Stimulated activated CD8-positive, alpha-beta memory T cell treated with anti-CD3 and anti-CD28 coated beads, Interleukin-4, amount 100 ng/mL, for 4 hours (primary cell): ENCODE results near the gene DSCAML1.

ENCODE experiments used
- DNase-seq, 2 donors: peaks; one replicate each; pipeline ENCODE4 v3.0.0-alpha.2; 2020; ENCODE audit warnings: low read depth in 2 of 2, low spot score in 1 of 2

DSCAML1 gene

GRCh38 chr11:117619661-117620060 lies 177.4 kb downstream of the DSCAML1 start:
- DNase-seq = no peak

- DNase-seq = no peak
These were observed 178.0 kb downstream of the DSCAML1 start for GRCh38 chr11:117618982-117619355.

- no peak for DNase-seq
These were observed 178.6 kb downstream of the DSCAML1 start for GRCh38 chr11:117618302-117618981.

- DNase-seq = no peak
These were observed 180.0 kb downstream of the DSCAML1 start for GRCh38 chr11:117616979-117617378.

- DNase-seq = no peak
These were observed 182.3 kb downstream of the DSCAML1 start for GRCh38 chr11:117614728-117615127.

DNA sequence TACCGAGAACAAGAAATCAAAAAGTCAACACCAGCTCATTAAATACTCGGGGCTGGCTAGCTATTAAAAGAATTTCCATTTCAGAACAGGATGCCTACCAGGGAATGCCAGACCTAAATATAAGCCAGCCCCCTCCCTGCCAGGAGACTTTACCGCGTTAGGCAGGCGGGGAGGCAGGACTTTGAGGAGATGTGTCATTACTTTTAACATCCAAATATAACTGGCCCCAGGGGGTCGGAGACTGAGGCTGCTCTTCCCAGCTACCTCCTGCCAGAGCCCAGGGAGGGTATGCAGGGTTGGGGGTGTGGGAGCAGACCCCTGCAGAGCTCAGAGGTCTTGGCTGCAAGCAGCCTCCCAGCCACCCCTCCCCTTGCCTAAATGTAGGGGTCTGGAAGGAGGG lies 183.5 kb downstream of the DSCAML1 start:
- DNase-seq = no peak

DNA sequence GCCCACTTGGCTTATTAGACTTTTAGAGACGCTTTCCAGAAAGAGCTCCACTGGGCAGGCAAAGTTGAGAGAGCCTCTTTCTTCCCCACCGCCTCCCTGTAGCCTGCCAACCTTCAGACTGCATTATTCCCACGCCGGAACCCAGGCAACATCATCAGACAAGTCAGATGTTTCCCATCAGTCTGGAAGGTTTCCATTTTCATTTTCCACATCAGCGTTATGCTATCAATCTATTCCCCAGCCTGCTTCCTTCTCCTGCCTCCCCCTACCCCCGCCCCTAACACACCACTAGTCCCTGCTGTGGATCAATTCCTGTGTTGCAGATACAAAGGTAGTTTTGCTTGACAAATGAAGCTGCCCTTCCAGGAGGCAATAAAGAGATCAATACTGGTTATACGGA lies 184.8 kb downstream of the DSCAML1 start:
- DNase-seq = no peak

DNA sequence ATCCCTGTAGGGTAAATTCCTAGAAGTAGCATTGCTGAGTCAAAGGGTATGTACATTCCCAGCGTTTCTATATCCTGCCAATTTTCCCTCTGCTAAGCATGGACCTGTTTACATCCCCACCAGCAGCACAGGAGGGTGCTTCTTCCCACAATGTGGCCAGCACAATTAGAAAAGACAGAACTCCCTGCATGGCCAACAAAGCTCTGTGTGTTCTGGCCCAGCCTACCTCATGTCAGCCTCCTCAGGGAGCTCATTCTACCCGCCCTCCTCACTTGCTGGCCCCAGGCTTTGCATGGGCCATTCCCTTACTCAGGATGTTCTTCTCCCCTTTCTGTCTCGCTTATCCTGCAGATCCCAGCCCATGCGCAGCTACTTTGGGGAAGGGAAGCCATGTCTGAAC lies 186.1 kb downstream of the DSCAML1 start:
- DNase-seq = no peak

DNA sequence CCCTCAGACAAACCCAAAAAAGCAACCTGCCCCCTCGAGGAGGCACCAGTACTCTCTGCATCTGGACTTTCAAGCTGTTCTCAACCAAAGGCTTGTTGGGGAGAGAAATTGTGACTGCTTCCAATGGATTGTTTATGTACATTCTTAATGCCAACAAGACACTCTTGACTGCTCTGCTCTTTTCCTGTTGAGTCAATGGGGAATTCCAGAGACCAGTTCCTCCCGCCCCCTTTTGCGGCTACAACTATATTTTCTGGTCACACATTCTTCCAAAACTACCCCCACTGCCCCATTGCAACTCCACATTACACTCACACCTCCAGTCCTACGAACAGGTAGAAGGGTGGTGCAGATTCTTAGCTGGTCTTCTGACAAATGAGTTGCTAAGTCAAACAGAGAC lies 187.0 kb downstream of the DSCAML1 start:
- DNase-seq = no peak

- no peak for DNase-seq
These were observed 189.6 kb downstream of the DSCAML1 start for GRCh38 chr11:117607449-117607848.

- no peak for DNase-seq
These were observed 190.2 kb downstream of the DSCAML1 start for GRCh38 chr11:117606790-117607189.

DNA sequence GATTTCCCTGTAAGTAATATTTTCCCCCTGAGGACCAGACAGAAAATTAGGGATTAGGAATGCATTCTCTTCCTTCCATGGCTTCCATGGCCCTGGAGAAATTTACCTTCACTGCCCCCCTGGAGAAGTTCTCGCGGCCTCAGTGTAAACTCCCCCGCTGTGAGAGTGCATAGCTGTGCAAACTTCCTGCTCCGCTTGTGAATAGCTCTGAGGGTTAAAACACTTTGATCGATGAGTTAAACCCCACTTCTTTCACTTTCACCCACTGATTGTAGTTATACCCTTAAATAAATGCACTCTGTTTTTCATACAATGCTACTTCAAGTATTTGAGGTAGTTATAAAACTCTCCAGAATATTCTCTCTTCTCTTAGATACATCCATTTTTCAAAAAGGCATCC lies 190.8 kb downstream of the DSCAML1 start:
- no peak for DNase-seq

- no peak for DNase-seq
These were observed 191.7 kb downstream of the DSCAML1 start for GRCh38 chr11:117605331-117605730.

DNA sequence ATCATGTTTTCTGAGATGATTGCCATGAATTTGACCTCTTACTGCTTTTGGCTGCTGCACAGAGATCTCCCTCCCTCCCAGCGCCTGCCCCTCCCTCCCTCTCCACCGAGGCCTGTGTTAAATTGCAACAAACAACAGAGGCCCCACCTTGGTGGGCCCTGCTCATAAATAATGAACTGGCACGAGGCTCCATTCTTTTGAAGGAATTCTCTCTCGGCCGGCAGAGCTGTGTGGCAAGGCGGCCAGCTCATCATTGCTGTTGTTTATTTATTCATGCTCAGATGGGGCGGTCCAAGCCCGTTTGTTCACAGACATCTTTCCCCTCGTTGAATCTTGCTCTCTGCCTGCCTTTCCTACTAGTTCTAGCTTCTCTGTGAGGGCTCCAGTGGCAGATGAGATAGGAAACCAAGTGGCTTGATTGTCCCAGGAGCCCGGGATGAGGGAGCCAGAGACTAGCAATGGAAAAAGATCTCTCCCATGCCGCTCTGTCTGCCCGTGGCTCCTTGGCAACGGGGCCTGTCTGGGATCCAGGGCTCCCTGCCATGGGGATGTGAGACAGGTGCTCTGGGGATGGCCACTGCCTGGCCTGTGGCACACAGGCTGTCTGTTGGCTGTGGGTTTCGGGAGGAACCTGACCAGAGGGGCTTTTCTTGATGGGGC lies 192.6 kb downstream of the DSCAML1 start:
- no peak for DNase-seq

GRCh38 chr11:117603932-117604331 lies 193.1 kb downstream of the DSCAML1 start:
- DNase-seq = no peak

DNA sequence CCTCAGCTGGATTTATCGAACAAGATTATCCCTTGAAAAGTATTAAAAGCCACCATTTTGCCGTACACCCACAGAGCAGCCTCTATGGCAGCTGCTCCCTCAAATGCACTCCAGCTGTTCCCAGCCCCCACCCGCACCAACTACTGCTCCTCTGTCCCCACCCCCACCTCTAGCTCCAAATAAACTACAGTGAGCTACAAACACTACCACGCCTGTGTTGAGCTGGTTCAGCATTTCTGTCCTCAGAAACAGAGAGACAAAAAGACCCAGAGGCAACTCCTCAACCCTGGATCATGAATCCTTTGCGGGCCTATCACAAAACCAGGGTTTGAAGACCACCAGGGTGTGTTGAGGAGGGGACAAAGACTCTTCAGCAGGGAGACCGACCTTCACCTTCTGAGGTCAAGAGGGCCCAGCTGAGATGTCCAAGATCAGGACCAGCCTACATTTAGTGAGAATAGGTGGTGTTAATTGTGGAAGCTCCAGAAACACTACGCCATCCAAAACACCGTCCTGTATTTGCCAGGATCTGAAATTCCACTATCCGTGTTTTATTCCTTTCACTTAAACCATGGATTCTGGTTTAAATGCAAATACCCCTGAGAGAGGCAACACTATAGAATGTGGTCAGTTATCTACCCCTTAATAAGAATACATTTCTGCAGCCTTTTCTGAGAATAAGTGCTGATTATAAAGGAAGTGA lies 195.9 kb downstream of the DSCAML1 start:
- DNase-seq = no peak

- DNase-seq = no peak
These were observed 196.7 kb downstream of the DSCAML1 start for GRCh38 chr11:117600234-117600783.

GRCh38 chr11:117597071-117597470 lies 199.9 kb downstream of the DSCAML1 start:
- no peak for DNase-seq

GRCh38 chr11:117595440-117595839 lies 201.6 kb downstream of the DSCAML1 start:
- DNase-seq = no peak

GRCh38 chr11:117594721-117595120 lies 202.3 kb downstream of the DSCAML1 start:
- DNase-seq = no peak

DNA sequence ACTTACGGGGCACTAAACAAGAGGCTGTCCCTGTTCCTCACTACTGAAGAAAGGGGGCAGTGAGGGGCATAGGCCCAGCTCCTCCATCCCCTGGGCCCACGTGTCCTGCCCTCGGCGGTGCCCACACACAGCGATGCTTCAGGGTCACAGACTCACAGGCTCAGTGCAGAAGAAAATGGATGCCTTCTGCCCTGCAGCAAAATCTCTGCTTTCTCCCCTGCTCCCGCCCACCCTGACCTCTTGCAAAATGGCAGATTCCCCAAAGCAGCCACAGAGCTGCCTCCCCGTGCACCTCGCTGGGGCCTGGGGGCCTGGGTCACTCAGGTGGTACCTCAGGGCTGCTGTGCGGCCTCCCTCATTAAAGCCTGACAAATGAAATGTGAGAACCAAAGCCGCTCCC lies 204.0 kb downstream of the DSCAML1 start:
- no peak for DNase-seq
